Inflammatory macrophage treated with lipopolysaccharide for 1 hour (primary cell): ENCODE results near the gene VEZT.

Source experiments
- DNase-seq, 2 donors: peaks; one replicate each; pipeline ENCODE4 v3.0.0-alpha.2; 2020 to 2022

The VEZT gene

GRCh38 chr12:95200128-95200894 is 17.3 kb upstream of the VEZT start:
- DNase-seq: no peak

DNA sequence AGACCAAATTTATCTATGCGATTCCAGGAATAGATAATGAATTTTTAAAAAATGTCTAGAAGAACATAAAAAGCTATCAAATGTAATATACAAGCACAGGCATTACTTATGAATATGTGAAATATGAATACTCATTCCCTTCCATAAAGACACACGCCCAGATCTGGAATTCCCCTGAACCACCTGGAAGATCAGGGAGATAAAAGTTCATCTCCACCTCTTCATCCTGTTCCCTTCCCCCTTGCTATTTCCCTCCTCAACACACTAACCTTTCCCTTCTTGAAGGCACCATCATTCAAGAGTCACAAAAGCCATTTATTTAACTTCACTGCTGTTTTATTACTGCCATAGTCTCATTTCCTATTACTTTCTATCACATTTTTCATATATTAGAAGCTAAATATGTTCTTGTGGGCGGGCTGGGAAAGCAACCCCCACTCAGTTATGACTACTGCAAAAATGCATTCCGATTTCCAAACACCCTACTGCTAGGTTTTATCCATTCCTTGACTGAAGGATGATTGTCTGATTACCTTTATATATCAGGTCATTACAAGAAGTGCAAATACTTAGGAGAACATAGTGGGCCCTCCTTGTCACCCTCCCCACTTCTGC is 16.4 kb upstream of the VEZT start:
- DNase-seq: peak in 1 of 2 donors; percentile 38

DNA sequence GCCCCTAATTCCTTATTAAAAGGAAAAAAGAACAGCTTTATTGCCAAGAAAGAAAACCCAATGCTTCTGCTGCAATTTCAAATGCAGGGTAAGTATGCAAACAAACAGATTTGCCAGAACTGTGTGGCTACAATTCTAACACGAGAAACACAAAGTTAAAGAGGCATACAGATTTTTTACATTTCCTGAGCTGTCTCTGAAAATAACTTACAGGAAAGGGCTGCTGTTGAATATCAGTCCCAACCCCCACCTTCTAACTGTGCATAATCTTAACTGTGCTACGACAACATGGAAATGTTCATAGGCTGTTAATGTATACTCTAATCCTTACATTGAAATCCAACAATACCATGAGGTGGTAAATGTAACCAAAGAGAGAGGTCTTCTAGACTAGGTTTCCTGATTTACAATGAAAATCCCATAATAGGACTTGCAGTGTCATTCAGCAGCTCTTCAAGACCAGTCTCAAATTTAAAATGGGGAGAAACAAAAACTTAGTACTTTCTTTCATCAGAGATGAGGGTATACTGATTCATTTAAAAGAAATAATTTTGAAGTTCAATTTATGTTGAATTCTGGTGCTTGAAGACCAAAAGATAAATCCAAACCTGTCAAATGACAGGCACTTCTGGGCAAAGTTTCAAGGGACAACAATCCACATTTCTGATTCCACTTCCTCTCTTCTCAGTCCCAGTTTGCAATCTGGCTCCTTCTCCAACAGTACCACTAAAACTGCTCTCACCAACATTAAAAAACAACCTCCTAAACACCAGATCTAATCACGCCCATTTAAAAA is 14.7 kb upstream of the VEZT start:
- peak in 1 of 2 donors; percentile 20 for DNase-seq

GRCh38 chr12:95203487-95204030 is 14.0 kb upstream of the VEZT start:
- peak; percentile 51 to 54 for DNase-seq

GRCh38 chr12:95204141-95204866 is 13.3 kb upstream of the VEZT start:
- DNase-seq: peak; percentile 63 to 79

GRCh38 chr12:95205016-95205624 is 12.5 kb upstream of the VEZT start:
- peak in 1 of 2 donors; percentile 33 for DNase-seq

- peak; percentile 56 to 69 for DNase-seq
Observed at GRCh38 chr12:95205685-95206084, 11.9 kb upstream of the VEZT start.

GRCh38 chr12:95206916-95207315 is 10.7 kb upstream of the VEZT start:
- DNase-seq: no peak

DNA sequence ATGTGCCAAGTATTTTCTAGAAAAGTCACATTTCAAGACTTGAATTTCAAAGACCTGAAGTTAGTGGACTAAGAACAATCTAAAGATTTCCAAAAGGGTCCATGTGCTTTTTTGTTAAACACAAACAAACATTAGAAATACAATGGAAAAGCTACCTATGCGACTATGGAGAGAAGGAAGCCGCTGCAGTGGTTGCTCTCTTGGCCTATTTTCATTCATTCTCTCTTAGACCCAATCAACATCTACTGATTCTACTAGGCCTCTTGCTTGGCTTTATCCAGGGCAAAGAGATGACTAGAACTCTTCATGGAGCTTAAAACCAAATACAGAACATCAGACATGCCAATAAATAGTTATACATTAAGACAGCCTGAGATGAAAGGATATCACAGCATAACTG is 10.2 kb upstream of the VEZT start:
- no peak for DNase-seq

DNA sequence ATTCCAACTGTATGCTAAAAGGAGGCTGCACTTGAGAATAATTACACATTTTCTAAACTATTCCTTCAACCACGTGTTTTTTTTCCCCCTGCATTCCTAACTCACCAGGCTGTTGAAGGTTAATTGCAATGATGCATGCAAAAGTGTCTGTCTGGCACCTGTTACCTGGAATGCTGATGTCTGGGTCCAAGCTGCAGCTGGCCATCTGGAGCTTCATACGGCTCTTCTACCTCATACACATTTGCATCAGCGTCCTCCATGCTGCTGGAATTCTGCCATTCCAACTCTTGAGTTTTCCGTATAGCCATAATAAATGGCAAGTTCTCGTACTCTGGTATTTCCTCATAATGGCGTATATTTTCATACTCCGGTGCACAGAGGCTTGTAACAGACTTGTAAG is 8.9 kb upstream of the VEZT start:
- no peak for DNase-seq

DNA sequence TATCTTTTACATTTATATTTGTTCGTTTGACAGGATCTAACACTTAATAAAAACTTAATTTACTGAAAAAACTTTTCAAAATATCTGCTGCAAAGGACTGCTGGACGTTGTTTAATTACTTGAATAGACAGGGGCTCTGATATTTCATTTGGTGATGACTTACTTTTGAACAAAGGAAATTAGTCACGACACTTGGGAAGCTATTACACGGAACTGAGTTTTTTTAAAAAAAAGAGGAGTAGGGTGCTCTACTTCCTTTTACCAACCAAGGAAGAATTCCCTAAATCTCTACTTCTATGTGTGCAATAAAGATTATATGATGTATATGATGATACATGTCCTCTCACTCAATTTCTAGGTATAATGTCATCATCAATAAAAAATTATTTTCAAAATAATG is 5.0 kb upstream of the VEZT start:
- peak; percentile 72 to 86 for DNase-seq

DNA sequence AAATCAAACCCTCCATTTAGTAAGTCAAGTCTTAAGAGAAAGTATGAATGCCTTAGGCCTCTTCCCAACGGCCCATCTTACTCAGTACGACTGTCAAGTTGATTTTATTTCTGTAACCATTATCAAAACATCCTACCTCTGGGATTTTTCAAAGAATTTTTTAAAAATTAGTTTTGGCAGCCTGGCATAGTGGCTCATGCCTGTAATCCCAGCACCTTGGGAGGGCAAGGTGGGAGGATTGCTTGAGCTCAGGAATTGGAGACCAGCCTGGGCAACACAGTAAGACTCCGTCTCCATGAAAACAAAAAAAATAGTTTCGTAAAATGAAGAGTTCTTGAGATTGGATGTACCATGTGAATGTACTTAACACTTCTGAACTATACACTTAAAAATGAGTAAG is 4.5 kb upstream of the VEZT start:
- no peak for DNase-seq

- no peak for DNase-seq
Observed at GRCh38 chr12:95213928-95214327, 3.7 kb upstream of the VEZT start.

DNA sequence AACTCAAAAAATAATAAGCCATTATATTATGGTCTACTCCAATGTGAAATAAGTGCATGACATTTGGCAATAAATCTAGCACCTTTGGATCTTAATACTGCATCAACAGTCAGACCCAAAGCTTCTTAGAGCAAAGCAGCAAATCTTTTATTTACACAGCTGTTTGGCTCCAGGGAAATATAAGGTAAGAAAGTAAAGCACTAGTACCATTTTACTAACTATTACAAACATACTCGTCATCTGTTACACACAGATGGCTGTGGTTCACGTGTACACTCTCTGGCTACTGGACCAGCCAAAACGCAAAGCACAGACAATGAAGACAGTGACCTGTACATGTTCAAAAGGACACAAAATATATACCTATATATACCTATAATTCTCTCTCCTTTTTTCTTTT is 3.1 kb upstream of the VEZT start:
- DNase-seq: no peak

DNA sequence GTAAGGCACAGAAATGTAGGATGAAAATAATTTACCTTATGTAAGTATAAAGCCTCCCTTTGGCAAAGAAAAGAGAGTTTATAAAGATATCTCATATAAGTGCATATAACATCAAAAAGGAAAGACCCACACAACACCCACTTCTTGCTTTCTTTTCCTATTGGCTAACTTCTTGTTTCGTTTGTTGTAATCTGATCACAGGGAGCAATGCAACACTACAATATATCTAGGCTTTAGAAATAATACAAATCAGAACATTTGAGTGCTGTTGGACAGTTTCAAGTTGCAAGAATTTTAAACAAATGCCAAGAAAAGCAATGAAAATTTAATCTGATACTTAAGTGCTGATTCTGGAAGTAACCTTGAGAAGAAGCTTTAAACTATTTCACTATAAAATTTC is 1.7 kb upstream of the VEZT start:
- peak; percentile 80 to 83 for DNase-seq

DNA sequence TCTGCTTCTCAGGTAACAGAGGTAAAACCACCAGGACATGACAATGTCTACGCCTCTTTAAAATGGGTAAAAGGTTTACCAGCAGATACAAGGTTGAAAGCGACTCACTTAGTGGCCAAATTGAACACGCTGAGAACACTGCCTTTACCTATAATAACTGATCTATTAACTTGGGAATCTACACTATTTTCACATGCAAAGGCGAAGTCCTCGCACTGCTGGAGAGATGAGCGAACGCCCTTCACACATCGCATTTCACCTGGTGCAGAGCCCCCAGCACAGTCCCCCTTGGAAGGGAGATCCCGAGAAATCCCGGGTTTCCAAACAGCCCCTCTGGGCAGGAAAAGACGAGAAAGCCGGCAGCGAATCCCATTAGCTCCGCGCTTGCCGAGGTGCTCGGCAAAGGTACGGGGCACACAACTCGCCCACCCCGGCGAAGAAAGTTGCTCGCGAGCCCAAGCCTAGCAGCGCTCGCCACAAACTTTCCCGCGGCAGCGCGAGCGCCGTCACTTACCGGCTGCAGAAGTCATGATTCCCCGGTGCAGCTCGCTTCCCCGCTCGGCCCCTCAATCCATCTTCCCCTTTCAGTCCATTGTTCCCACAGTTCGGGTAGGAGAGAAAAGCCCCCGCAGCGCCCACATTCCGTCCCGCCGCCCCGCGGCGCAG is 763 bp upstream of the VEZT start:
- DNase-seq: peak in 1 of 2 donors; percentile 16

DNA sequence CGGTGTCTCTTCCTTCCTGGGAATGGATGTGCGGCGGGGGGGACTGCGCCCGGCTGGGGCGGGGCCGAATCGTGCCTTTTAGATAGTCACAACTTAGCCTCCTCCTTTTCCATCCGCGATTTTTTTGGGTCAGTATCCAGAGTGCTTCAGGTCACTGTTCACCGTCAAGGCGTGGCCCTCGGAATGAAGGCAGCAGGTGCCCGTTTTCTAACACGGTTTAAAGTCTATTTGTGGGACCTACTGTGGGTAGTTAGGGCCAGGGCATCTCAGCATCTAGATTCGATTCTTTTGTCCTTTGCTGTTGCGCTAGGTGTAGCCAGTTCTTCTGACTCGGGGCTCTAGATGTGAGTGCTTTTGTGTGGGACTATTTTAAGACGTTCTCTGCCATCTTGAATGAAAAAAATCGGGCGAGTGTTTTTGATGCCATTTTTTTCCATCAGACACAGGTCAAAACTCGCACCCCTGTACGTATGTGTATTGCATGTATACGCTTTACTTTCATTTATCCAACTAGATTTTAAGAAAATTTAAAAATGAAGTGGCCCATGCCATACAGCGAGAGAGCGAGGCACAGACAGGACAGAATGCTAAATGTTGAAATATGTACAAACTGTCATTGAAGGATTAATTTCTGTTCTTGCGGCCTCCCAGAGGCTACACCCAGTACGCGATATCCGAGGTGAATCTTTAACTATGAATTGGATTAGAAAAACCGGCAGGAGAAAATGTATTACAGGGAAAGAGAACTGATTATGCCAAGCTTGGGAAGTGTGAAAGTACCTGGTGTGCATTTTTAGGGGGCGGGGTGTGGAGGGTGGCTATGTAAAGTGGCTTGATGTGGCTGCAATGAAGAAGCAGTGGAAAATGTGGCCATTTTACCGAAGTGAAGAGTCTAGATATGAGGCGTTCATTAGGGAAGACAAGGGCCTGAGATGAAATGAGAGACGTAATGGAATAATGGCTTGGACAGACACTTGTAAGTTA is 835 bp downstream of the VEZT start:
- peak; percentile 36 to 44 for DNase-seq

DNA sequence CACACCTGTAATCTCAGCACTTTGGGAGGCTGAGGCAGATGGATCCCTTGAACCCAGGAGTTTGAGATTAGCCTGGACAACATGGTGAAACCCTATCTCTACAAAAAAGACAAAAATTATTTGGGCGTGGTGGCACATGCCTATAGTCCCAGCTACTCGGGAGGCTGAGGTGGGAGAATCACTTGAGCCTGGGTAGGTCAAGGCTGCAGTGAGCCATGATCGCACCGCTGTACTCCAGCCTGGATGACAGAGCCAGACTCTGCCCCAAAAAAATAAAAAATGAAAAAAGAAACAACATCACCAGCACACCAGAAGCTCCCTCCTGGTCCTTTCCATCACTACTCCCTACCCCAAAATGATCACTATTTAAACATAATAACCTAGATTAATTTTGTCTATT is 2.6 kb downstream of the VEZT start:
- DNase-seq: no peak

GRCh38 chr12:95220726-95221125 is 3.1 kb downstream of the VEZT start:
- DNase-seq: no peak
